MCF 10A (cell line): ENCODE results near the gene KCNH3. TPM values are rescaled to one million over a fixed set of nuclear protein-coding genes. Genes with fewer than 3 reads are reported as not detected.

Source experiments
- BruUV-seq: library from RNA; stranded (reverse); fragments of 400-500 nt; replicated peaks from 2 replicates; lab custom pipeline; 2021; lab: Mats Ljungman, UMichigan
- CTCF ChIA-PET: fragments of 300-600 bp; sonication (Branson Sonifier 250); formaldehyde crosslinking; extraction: SDS; loops from one replicate; lab custom pipeline; 2021; ENCODE audit warnings: antibody characterized with exemption, inconsistent platforms; lab: Yijun Ruan, JAX
- POLR2A ChIA-PET: fragments of 300-600, 350-650 bp; sonication (Branson Sonifier 250); formaldehyde crosslinking; extraction: SDS; loops from one replicate; lab custom pipeline; 2020; ENCODE audit warnings: antibody characterized with exemption, inconsistent platforms; lab: Yijun Ruan, JAX
- DNase-seq: peaks from one replicate; pipeline ENCODE4 v3.0.0-alpha.2; 2018; ENCODE audit not compliant: unreplicated experiment
- H3K27ac Mint-ChIP-seq: one replicate; pipeline ENCODE4 v1.8.0; 2022; ENCODE audit warnings: mild to moderate bottlenecking, low read depth, mixed read lengths; ENCODE audit not compliant: unreplicated experiment
- H3K27me3 Mint-ChIP-seq: one replicate; pipeline ENCODE4 v1.8.0; 2022; ENCODE audit warnings: mixed read lengths; ENCODE audit not compliant: insufficient read depth, unreplicated experiment
- H3K36me3 Mint-ChIP-seq: one replicate; pipeline ENCODE4 v1.8.0; 2022; ENCODE audit warnings: mild to moderate bottlenecking, moderate library complexity, mixed read lengths; ENCODE audit not compliant: insufficient read depth, unreplicated experiment
- H3K4me1 Mint-ChIP-seq: one replicate; pipeline ENCODE4 v1.8.0; 2022; ENCODE audit warnings: mixed read lengths; ENCODE audit not compliant: insufficient read depth, unreplicated experiment
- H3K4me3 Mint-ChIP-seq: one replicate; pipeline ENCODE4 v1.8.0; 2022; ENCODE audit warnings: mild to moderate bottlenecking, moderate library complexity, mixed read lengths; ENCODE audit not compliant: unreplicated experiment
- H3K9me3 Mint-ChIP-seq: one replicate; pipeline ENCODE4 v1.8.0; 2022; ENCODE audit warnings: mixed read lengths; ENCODE audit not compliant: unreplicated experiment
- intact Hi-C: fragments of 100-400 bp; cut with micrococcal nuclease; formaldehyde crosslinking; loops from 2 replicates; pipeline ENCODE4 v1.14.1; 2022
- total RNA-seq: library from RNA; stranded (reverse); gene quantifications from 2 replicates; pipeline ENCODE4 v1.2.3, GENCODE V29; 2022
- TF ChIP-seq, protein P1 (sequence below): fragments of 200-600 bp; IDR thresholded peaks from one replicate; pipeline ENCODE4 v1.8.0; 2022; ENCODE audit warnings: antibody characterized with exemption, mild to moderate bottlenecking; ENCODE audit not compliant: unreplicated experiment

KCNH3 gene
- total RNA-seq, 1 experiment from 2014 or later, result not detected

DNA sequence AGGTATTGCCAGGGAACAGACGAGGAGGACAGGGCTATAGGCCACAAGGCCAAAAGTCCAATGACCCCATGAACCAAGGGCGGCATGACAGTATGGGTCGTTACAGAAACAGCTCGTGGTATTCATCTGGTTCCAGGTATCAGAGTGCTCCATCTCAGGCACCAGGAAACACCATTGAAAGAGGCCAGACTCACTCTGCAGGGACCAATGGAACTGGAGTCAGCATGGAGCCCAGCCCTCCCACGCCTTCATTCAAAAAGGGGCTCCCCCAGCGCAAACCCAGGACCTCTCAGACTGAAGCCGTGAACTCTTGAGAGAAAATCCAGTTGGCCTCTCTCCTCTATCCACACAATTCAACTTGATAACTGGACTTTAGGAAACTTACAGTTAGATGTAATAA, 12.9 kb upstream of the KCNH3 start:
- H3K27me3 Mint-ChIP-seq, result no peaks in the 10 kb centered on the region
- DNase-seq, result no peak
- H3K4me3 Mint-ChIP-seq, result no peak overlapping the region
- H3K4me1 Mint-ChIP-seq, result no peaks in the 10 kb centered on the region
- no peak overlapping the region for H3K27ac Mint-ChIP-seq
- H3K36me3 Mint-ChIP-seq, result peaks cover 30% of the 10 kb centered on the region
- TF ChIP-seq, protein P1, sequence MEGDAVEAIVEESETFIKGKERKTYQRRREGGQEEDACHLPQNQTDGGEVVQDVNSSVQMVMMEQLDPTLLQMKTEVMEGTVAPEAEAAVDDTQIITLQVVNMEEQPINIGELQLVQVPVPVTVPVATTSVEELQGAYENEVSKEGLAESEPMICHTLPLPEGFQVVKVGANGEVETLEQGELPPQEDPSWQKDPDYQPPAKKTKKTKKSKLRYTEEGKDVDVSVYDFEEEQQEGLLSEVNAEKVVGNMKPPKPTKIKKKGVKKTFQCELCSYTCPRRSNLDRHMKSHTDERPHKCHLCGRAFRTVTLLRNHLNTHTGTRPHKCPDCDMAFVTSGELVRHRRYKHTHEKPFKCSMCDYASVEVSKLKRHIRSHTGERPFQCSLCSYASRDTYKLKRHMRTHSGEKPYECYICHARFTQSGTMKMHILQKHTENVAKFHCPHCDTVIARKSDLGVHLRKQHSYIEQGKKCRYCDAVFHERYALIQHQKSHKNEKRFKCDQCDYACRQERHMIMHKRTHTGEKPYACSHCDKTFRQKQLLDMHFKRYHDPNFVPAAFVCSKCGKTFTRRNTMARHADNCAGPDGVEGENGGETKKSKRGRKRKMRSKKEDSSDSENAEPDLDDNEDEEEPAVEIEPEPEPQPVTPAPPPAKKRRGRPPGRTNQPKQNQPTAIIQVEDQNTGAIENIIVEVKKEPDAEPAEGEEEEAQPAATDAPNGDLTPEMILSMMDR, result no peak
- no TSS peak for BruUV-seq
- intact Hi-C loops, result no loop called here
- ChIA-PET POLR2A (no interaction called here), CTCF (interaction anchor here (3.6 kb wide), 1 partner anchor 168 kb away, joined by 24 read pairs; no protein-coding TSS in a partner anchor)
- H3K9me3 Mint-ChIP-seq, result no peaks in the 10 kb centered on the region

GRCh38 chr12:49527361-49528130, 11.3 kb upstream of the KCNH3 start:
- H3K9me3 Mint-ChIP-seq, result no peaks in the 10 kb centered on the region
- H3K36me3 Mint-ChIP-seq, result peaks cover 22% of the 10 kb centered on the region
- TF ChIP-seq, protein P1, result no peak
- BruUV-seq, result no TSS peak
- H3K4me1 Mint-ChIP-seq, result no peaks in the 10 kb centered on the region
- no peaks in the 10 kb centered on the region for H3K27me3 Mint-ChIP-seq
- ChIA-PET POLR2A (no interaction called here), CTCF (interaction anchor here (0.6 to 3.6 kb wide), 6 partner anchors 11 to 170 kb away, joined by 3 to 24 read pairs (median 4); no protein-coding TSS in a partner anchor)
- H3K27ac Mint-ChIP-seq, result no peak overlapping the region
- H3K4me3 Mint-ChIP-seq, result no peak overlapping the region
- intact Hi-C loops, result no loop called here
- DNase-seq, result no peak

DNA sequence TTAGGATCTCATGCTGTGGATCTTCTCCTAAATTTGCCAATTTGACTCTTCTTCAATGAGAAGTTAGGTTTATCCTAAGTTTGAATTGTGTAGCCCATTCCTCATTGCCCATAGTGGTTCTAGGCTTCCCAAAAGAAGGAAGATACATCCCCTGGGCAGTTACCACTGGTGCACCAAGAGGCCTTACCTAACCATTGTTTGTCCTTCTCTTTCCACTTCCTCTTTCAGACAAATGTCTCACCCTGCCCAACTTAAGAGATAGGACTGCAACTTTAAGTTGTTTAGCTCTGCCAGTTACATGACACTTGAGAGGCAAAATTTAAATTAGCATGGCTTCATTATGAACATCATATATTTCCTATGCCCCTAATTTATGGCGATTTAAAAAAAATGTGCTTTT, 9.4 kb upstream of the KCNH3 start:
- Mint-ChIP-seq H3K36me3 (peaks cover 22% of the 10 kb centered on the region), H3K27me3 (no peaks in the 10 kb centered on the region), H3K4me3 (no peak overlapping the region), H3K4me1 (no peaks in the 10 kb centered on the region), H3K27ac (no peak overlapping the region), H3K9me3 (no peaks in the 10 kb centered on the region)
- TF ChIP-seq, protein P1, result no peak
- CTCF ChIA-PET, result interaction anchor here (0.9 to 2.9 kb wide), 5 partner anchors 15 to 241 kb away, joined by 3 to 8 read pairs (median 4); no protein-coding TSS in a partner anchor
- POLR2A ChIA-PET, result interaction anchor here (0.6 kb wide), 1 partner anchor 254 kb away, joined by 3 read pairs; no protein-coding TSS in a partner anchor
- BruUV-seq, result no TSS peak
- DNase-seq, result no peak
- intact Hi-C loops, result no loop called here

DNA sequence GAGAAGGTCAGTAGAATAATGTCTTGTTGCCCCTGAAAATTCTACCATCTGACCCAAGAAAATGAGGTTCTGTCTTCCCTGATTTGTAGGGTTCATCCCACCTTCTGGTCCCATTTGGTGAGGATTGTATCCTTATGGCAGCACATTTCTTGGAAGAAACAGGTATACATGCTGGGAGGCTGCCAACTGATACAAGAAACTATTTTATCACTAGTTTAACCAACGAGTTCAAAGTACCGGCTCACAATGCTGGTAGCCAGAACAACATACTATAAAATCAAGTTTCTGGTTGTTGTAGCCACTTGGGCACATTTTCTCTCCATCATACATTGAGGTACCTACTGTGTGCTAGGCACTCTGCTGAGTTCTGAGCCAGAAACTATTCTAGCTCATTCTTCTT, 7.1 kb upstream of the KCNH3 start:
- H3K4me1 Mint-ChIP-seq, result peaks cover 5% of the 10 kb centered on the region
- no peak overlapping the region for H3K4me3 Mint-ChIP-seq
- POLR2A ChIA-PET, result no interaction called here
- H3K9me3 Mint-ChIP-seq, result no peaks in the 10 kb centered on the region
- H3K36me3 Mint-ChIP-seq, result peaks cover 7% of the 10 kb centered on the region
- CTCF ChIA-PET, result interaction anchor here (0.6 to 1.8 kb wide), 3 partner anchors 22 to 194 kb away, joined by 3 to 6 read pairs (median 6); no protein-coding TSS in a partner anchor
- no peak overlapping the region for H3K27ac Mint-ChIP-seq
- TF ChIP-seq, protein P1, result no peak
- BruUV-seq, result no TSS peak
- DNase-seq, result no peak
- no peaks in the 10 kb centered on the region for H3K27me3 Mint-ChIP-seq
- intact Hi-C loops, result no loop called here
